Hypothalamus (tissue), 51 donors: Measurements from ENCODE around the gene NKIRAS1.

ENCODE experiments used
- DNase-seq, 51 donors: peaks; one replicate each; lab custom pipeline; 2025; lab: John Stamatoyannopoulos, UW

The NKIRAS1 gene

GRCh38 chr3:23916886-23917678 lies at the start of gene NKIRAS1, which contains the start of gene RPL15:
Gene NKIRAS1 (minus strand): TSS chr3:23916990. CDS start chr3:23910904, 6,086 bp downstream.
Gene RPL15 (plus strand): TSS chr3:23917132. CDS start chr3:23917860, 728 bp downstream.
- DNase-seq, result peak; percentile 46 to 97 (median 92)

- no peak for DNase-seq
Observed at GRCh38 chr3:23966328-23966727, 49.5 kb upstream of the NKIRAS1 start.

DNA sequence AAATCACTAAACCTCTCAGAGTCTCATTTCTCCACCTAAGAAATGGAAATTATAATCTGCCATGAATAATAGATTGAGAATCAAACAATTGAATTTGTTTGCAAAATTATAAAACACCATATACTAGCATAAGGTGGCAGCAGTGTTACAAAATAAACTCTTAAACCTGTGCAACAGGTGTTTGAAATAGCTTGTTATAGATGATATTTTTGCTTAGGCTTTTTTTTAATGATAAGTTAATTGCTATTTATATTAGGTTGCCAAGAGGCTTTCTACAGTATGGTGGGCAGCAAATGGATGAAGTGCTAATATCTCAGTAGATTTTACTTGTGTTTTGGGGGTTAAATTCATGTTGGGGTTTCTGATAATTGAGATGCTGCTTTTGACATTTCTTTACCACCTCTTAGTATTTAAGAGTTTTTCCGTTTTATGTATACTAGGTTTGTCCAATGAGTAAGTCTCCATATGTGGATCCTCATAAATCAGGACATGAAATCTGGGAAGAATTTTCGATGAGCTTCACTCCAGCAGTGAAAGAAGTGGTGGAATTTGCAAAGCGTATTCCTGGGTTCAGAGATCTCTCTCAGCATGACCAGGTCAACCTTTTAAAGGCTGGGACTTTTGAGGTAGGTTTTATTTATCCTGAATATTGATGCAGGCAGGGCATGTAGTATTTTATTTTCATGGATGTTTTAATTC lies 47.9 kb upstream of the NKIRAS1 start:
- DNase-seq, result no peak

GRCh38 chr3:23961913-23962312 lies 45.1 kb upstream of the NKIRAS1 start:
- no peak for DNase-seq

- DNase-seq, result no peak
Observed at GRCh38 chr3:23961066-23961465, 44.3 kb upstream of the NKIRAS1 start.

- no peak for DNase-seq
Observed at GRCh38 chr3:23960649-23961048, 43.9 kb upstream of the NKIRAS1 start.

DNA sequence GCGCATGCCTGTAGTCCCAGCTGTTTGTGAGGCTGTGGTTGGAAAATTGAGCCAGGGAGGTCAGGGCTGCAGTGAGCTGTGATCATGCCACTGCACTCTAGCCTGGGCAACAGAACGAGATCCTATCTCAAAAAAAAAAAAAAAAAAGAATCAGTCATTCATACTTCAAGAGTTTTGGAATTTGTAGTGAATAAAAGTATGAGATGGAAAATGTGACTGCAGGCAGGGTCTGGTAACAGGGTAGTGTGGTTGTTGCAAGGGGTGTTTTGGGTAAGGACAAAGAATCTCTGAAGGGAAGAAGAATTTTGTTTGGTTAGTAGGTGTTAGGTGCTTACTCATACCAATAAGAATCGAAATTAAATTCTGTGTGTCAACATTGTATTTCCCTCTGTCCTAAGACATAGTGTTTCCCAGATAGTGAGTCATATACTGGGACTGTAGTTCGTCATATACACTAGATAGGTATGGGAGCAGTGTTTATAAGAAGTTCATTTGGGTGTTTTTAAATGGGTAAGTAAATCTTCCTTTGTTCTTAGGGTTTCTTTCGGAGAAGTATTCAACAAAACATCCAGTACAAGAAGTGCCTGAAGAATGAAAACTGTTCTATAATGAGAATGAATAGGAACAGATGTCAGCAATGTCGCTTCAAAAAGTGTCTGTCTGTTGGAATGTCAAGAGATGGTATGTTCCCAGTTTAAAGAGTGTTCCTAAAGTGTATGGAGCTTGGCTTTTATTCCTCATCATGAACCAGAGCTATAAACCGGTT lies 42.5 kb upstream of the NKIRAS1 start:
- DNase-seq, result no peak

- DNase-seq, result no peak
Observed at GRCh38 chr3:23956701-23957100, 39.9 kb upstream of the NKIRAS1 start.

- no peak for DNase-seq
Observed at GRCh38 chr3:23954144-23954543, 37.4 kb upstream of the NKIRAS1 start.

- no peak for DNase-seq
Observed at GRCh38 chr3:23953523-23953922, 36.7 kb upstream of the NKIRAS1 start.

GRCh38 chr3:23952646-23953045 lies 35.9 kb upstream of the NKIRAS1 start:
- no peak for DNase-seq

- no peak for DNase-seq
Observed at GRCh38 chr3:23950293-23950692, 33.5 kb upstream of the NKIRAS1 start.

- DNase-seq, result peak in 22 of 51 donors; percentile 1 to 57 (median 21)
Observed at GRCh38 chr3:23949784-23950183, 33.0 kb upstream of the NKIRAS1 start.

DNA sequence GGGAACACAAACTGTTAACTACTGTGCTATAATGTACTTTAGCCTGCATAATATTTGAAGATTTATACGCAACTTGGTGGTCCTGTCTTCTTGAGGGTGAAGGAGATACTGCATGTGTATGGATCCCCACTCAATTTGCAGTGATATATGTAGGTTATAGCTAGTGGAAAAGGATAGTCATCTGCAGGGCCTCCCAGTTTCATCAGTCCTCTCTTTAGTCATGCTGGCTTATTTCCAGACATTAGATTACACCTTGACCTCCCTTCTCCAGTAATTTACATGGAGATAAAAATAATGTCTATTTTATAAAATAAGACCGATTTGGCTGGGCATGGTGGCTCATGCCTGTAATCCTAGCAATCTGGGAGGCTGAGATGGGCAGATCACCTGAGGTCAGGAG lies 32.0 kb upstream of the NKIRAS1 start:
- DNase-seq, result no peak

- peak; percentile 77 to 99 (median 97) for DNase-seq
Observed at GRCh38 chr3:23945913-23946687, 29.3 kb upstream of the NKIRAS1 start.

- DNase-seq, result no peak
Observed at GRCh38 chr3:23945663-23945912, 28.8 kb upstream of the NKIRAS1 start.

DNA sequence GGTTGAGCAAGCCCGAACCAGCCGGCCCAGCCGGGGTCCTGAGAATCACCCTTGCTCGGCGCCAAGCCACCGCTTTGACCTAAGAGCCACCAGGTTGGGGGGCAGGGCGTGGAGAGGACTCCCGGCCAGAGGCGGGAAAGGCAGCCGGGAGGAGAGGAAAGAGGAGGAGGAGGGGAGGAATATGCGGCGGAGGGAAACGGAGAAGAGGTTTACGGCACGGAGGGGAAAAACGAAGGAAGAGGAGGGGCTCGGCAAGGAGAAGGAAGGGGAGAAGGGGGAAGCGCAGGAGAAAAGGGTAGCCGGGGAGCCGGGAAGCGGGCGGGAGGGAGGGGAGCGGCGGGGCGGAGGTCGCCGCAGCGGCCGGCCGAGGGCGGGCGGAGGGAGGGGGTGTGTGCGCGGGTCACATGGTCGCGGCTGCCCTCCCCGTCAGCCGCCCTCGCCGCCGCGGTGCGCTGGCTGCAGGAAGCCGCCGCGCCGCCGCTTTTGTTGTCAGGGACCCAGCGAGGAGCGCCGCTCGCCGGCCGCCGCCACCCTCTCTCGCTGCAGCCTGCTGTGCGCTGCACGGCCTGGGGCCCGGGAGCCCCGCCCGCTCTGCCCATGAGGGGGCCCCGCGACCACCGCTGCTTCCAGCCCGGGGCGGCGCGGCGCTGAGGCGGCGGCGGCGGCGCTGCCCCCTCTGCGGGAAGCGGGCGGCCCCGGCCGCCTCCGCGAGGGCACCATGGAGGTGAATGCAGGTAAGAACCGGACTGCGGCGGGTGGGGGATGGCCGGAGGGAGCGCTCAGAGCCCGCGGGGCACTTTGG lies 28.3 kb upstream of the NKIRAS1 start, which contains the start of gene NR1D2:
NR1D2 (plus strand) TSS at position 426 of the 802 bp plus-strand sequence; CDS start at position 719, 293 bp downstream.
- DNase-seq, result peak; percentile 16 to 89 (median 75)

DNA sequence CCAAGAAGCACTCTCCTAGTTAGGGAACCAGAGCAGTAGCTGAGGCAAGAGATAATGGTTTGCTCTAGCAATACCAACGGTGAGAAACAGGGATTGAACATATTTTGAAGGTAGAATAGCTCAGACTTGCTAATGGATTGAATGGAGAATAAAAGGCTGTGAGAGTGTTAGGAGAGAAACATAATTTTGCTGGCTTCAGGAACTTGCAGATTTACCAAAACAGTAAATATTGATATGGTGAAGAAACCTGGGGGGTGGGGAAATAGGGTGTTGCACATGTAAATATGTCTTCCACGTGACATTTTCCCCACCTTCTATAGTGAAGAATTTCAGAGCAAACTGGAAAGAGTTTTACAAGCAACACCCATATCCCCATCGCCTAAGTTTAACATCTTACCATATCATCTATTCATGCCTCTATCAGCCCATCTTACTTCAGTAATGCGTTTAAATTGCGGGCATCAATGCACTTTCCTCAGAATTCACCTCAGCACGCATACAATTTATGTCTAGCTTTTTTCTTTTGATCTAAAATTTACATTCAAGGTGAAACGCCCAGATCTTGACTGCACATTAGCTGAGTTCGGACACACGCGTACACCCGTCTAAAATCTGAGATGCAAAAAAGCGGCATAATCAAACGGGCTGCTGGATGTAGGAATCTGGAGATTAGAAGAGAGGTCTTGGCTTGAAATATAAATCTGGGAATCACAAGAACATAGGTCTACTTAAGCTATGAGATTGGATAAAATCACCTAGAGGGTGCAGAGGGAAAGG lies 27.4 kb upstream of the NKIRAS1 start:
- DNase-seq, result peak in 3 of 51 donors; percentile 22 to 32 (median 28)

- DNase-seq, result no peak
Observed at GRCh38 chr3:23942546-23942945, 25.8 kb upstream of the NKIRAS1 start.
